H1 (cell line): ENCODE measurements around the gene POLR2C. TPM values are rescaled to one million over a fixed set of nuclear protein-coding genes. Genes with fewer than 3 reads are reported as not detected.

ENCODE experiments used
- CTCF ChIA-PET: fragments of 300-600 bp; sonication (Branson Sonifier 250); formaldehyde crosslinking; loops from one replicate; lab custom pipeline; 2021; ENCODE audit not compliant: partially characterized antibody; lab: Charles Lee
- POLR2A ChIA-PET: fragments of 300-600 bp; sonication (Branson Sonifier 250); formaldehyde crosslinking; loops from one replicate; lab custom pipeline; 2021; ENCODE audit warnings: inconsistent platforms; ENCODE audit not compliant: partially characterized antibody; lab: Charles Lee
- DNase-seq, 2 experiments: peaks; one replicate each; pipeline versions ENCODE4 v3.0.0 to v3.0.0-alpha.2; 2010 to 2022; ENCODE audit warnings: low spot score in 2 of 2, low read depth in 1 of 2, mixed read lengths in 1 of 2
- FAIRE-seq: peaks from 2 replicates; lab custom pipeline; 2011; peaks lifted over from hg19 to GRCh38; lab: Jason Lieb, UNC
- H2AFZ ChIP-seq: 2 replicates; pipeline ENCODE4 v1.8.1; 2012; ENCODE audit warnings: low read length, inconsistent platforms
- H2AK5ac ChIP-seq: 2 replicates; pipeline ENCODE4 v1.6.1; 2013; ENCODE audit warnings: low read depth, low read length
- H2BK120ac ChIP-seq: replicated peaks from 2 replicates; pipeline ENCODE3; 2013; ENCODE audit warnings: low read depth, low read length, inconsistent platforms
- H2BK12ac ChIP-seq: 2 replicates; pipeline ENCODE4 v1.6.1; 2013; ENCODE audit warnings: low read depth, low read length
- H2BK15ac ChIP-seq: 2 replicates; pipeline ENCODE4 v1.6.1; 2013; ENCODE audit warnings: low read length
- H2BK20ac ChIP-seq: 2 replicates; pipeline ENCODE4 v1.6.1; 2013; ENCODE audit warnings: low read length
- H2BK5ac ChIP-seq: 2 replicates; pipeline ENCODE4 v1.6.1; 2013; ENCODE audit warnings: low read depth, low read length
- H3K14ac ChIP-seq: 2 replicates; pipeline ENCODE4 v1.6.1; 2013; ENCODE audit warnings: inconsistent platforms; ENCODE audit not compliant: insufficient read length
- H3K18ac ChIP-seq: 2 replicates; pipeline ENCODE4 v1.6.1; 2013; ENCODE audit warnings: low read length; ENCODE audit errors: extremely low read depth
- H3K23ac ChIP-seq: 2 replicates; pipeline ENCODE4 v1.6.1; 2013; ENCODE audit warnings: inconsistent platforms; ENCODE audit not compliant: insufficient read length
- H3K23me2 ChIP-seq: 2 replicates; pipeline ENCODE4 v1.6.1; 2013; ENCODE audit warnings: low read depth, low read length
- H3K27ac ChIP-seq: 2 replicates; pipeline ENCODE4 v1.6.1; 2011; ENCODE audit warnings: low read depth, low read length, inconsistent platforms
- H3K27me3 ChIP-seq, 4 experiments: replicated peaks in 1 of 4; 1 replicate in 1 of 4; 2 replicates in 3 of 4; pipeline versions ENCODE4 v1.6.1 to v1.8.1; 2011 to 2013; ENCODE audit warnings: low read length in 3 of 4, mild to moderate bottlenecking in 3 of 4, inconsistent platforms in 2 of 4, mixed read lengths in 2 of 4, moderate library complexity in 1 of 4; ENCODE audit not compliant: control insufficient read depth in 3 of 4, insufficient read depth in 3 of 4; ENCODE audit errors: extremely low read depth in 1 of 4
- H3K36me3 ChIP-seq, 4 experiments: 2 replicates each; pipeline versions ENCODE4 v1.6.1 to v1.8.1; 2011 to 2013; ENCODE audit warnings: mild to moderate bottlenecking in 4 of 4, low read length in 3 of 4, moderate library complexity in 2 of 4, control low read depth in 1 of 4, inconsistent platforms in 1 of 4; ENCODE audit not compliant: insufficient read depth in 4 of 4, control insufficient read depth in 2 of 4
- H3K4ac ChIP-seq: replicated peaks from 2 replicates; pipeline ENCODE3; 2013; ENCODE audit warnings: low read length, low read depth, mixed read lengths, inconsistent platforms; ENCODE audit not compliant: insufficient read length
- H3K4me1 ChIP-seq, 4 experiments: replicated peaks in 1 of 4; 1 replicate in 1 of 4; 2 replicates in 3 of 4; pipeline versions ENCODE4 v1.6.1 to v1.8.1; 2011 to 2013; ENCODE audit warnings: low read length in 3 of 4, inconsistent platforms in 2 of 4, mixed read lengths in 1 of 4; ENCODE audit not compliant: insufficient read depth in 4 of 4, control insufficient read depth in 3 of 4
- H3K4me2 ChIP-seq, 2 experiments: 2 replicates each; pipeline versions ENCODE4 v1.6.1 to v1.8.1; 2011 to 2013; ENCODE audit warnings: low read depth in 2 of 2, low read length in 2 of 2, control low read depth in 1 of 2, inconsistent platforms in 1 of 2, mild to moderate bottlenecking in 1 of 2; ENCODE audit not compliant: insufficient read depth in 1 of 2
- H3K4me3 ChIP-seq, 4 experiments: fragments of 200-600, 300-600 bp in 1 of 4; sonication (generic), shearing (Covaris generic), sonication (Bioruptor Twin) in 1 of 4; 2 replicates each; pipeline versions ENCODE4 v1.5.1 to v1.8.1; 2011 to 2016; ENCODE audit warnings: low read length in 4 of 4, low read depth in 3 of 4, control low read depth in 2 of 4, inconsistent platforms in 2 of 4, mild to moderate bottlenecking in 2 of 4, mixed read lengths in 1 of 4, moderate library complexity in 1 of 4; ENCODE audit not compliant: insufficient read depth in 2 of 4; ENCODE audit errors: extremely low read depth in 1 of 4
- H3K56ac ChIP-seq: replicated peaks from 2 replicates; pipeline ENCODE3; 2013; ENCODE audit warnings: low read depth, mild to moderate bottlenecking, mixed read lengths, low read length, inconsistent platforms; ENCODE audit not compliant: insufficient read length
- H3K79me1 ChIP-seq: 2 replicates; pipeline ENCODE4 v1.6.1; 2013; ENCODE audit warnings: low read depth, low read length, control low read depth
- H3K79me2 ChIP-seq, 2 experiments: 2 replicates each; pipeline versions ENCODE4 v1.6.1 to v1.8.1; 2012 to 2013; ENCODE audit warnings: low read length in 2 of 2, mild to moderate bottlenecking in 2 of 2, inconsistent platforms in 1 of 2; ENCODE audit not compliant: insufficient read depth in 2 of 2, control insufficient read depth in 1 of 2
- H3K9ac ChIP-seq, 4 experiments: replicated peaks in 1 of 4; 1 replicate in 1 of 4; 2 replicates in 3 of 4; pipeline versions ENCODE4 v1.6.1 to v1.8.1; 2011 to 2013; ENCODE audit warnings: low read depth in 3 of 4, low read length in 3 of 4, control low read depth in 2 of 4, mild to moderate bottlenecking in 2 of 4, moderate library complexity in 2 of 4, inconsistent platforms in 1 of 4; ENCODE audit errors: extremely low read depth in 1 of 4
- H3K9me3 ChIP-seq, 2 experiments: 2 replicates each; pipeline versions ENCODE4 v1.6.1 to v1.8.1; 2012 to 2013; ENCODE audit warnings: mild to moderate bottlenecking in 2 of 2, moderate library complexity in 2 of 2, control low read depth in 1 of 2, inconsistent platforms in 1 of 2, low read depth in 1 of 2, low read length in 1 of 2, mixed read lengths in 1 of 2; ENCODE audit not compliant: insufficient read depth in 2 of 2
- H4K20me1 ChIP-seq, 2 experiments: replicated peaks in 1 of 2; 2 replicates each; pipeline versions ENCODE3 to v1.8.1; 2011 to 2013; ENCODE audit warnings: inconsistent platforms in 2 of 2, low read length in 2 of 2, mild to moderate bottlenecking in 1 of 2; ENCODE audit not compliant: insufficient read depth in 2 of 2, control insufficient read depth in 1 of 2
- H4K5ac ChIP-seq: 2 replicates; pipeline ENCODE4 v1.6.1; 2013; ENCODE audit warnings: low read length, low read depth, mixed read lengths, inconsistent platforms; ENCODE audit not compliant: insufficient read length
- H4K8ac ChIP-seq: 2 replicates; pipeline ENCODE4 v1.8.0; 2013; ENCODE audit warnings: mild to moderate bottlenecking, moderate library complexity, low read length, inconsistent platforms; ENCODE audit not compliant: insufficient read depth; ENCODE audit errors: extremely low read depth
- H4K91ac ChIP-seq: replicated peaks from 2 replicates; pipeline ENCODE3; 2013; ENCODE audit warnings: low read length, mixed read lengths, inconsistent platforms; ENCODE audit not compliant: insufficient read length
- EP300 ChIP-seq, 2 experiments: IDR thresholded peaks; 1 replicate in 1 of 2; 2 replicates in 1 of 2; pipeline ENCODE4 v1.6.1; 2011 to 2012; ENCODE audit warnings: low read depth in 2 of 2, low read length in 2 of 2, mild to moderate bottlenecking in 2 of 2, borderline replicate concordance in 1 of 2, inconsistent platforms in 1 of 2, moderate library complexity in 1 of 2
- HDAC2 ChIP-seq, 2 experiments: fragments of 300-600 bp in 1 of 2; sonication (generic) in 1 of 2; IDR thresholded peaks; 2 replicates each; pipeline ENCODE4 v1.6.1; 2011 to 2012; ENCODE audit warnings: low read depth in 2 of 2, low read length in 2 of 2, mild to moderate bottlenecking in 2 of 2, moderate library complexity in 2 of 2, borderline replicate concordance in 1 of 2, inconsistent platforms in 1 of 2
- KDM4A ChIP-seq: IDR thresholded peaks from one replicate; pipeline ENCODE4 v1.7.1; 2012; ENCODE audit warnings: low read depth, mild to moderate bottlenecking, moderate library complexity, low read length, inconsistent platforms; ENCODE audit not compliant: severe bottlenecking
- POU5F1 ChIP-seq: IDR thresholded peaks from 2 replicates; pipeline ENCODE4 v1.6.1; 2011; ENCODE audit warnings: low read depth, mild to moderate bottlenecking, low read length, moderate library complexity
- SAP30 ChIP-seq: fragments of 300-600 bp; sonication (generic); IDR thresholded peaks from 2 replicates; pipeline ENCODE4 v1.7.1; 2012; ENCODE audit warnings: low read length, moderate library complexity, mild to moderate bottlenecking, inconsistent platforms; ENCODE audit not compliant: insufficient read depth, insufficient replicate concordance
- WGBS, 2 experiments: shearing (Covaris generic) in 1 of 2; methylation state at CpG; one replicate each; pipeline versions ENCODE4 v1.1.6 to v1.1.7; 2013 to 2015; ENCODE audit warnings: low lambda C conversion rate in 2 of 2, mixed read lengths in 2 of 2, inconsistent platforms in 1 of 2, low coverage in 1 of 2, missing lambda C conversion rate in 1 of 2; ENCODE audit not compliant: insufficient replicate concordance in 2 of 2, insufficient coverage in 1 of 2, insufficient read length in 1 of 2; ENCODE audit errors: extremely low coverage in 1 of 2, missing lambda C conversion rate in 1 of 2; 5-methylcytosine and 5-hydroxymethylcytosine counted together
- polyA plus RNA-seq, 7 experiments: library from polyadenylated mRNA; depleted of rRNA in 3 of 7; stranded (reverse) in 5 of 7; unstranded in 2 of 7; fragments of >200 nt in 5 of 7; fragments of 200-250 nt in 2 of 7; gene quantifications; 1 replicate in 5 of 7; 2 replicates in 1 of 7; 4 replicates in 1 of 7; pipeline versions ENCODE4 v1.2.1 to v1.2.3, GENCODE V29; 2011 to 2013; ENCODE audit warnings: missing spikeins in 2 of 7, mixed read lengths in 2 of 7
- total RNA-seq: library from RNA; stranded (reverse); fragmentation: NEBNext Ultra II Directional; extraction: Animal tissue kit (Norgen Biotek cat#: 25700); gene quantifications from 2 replicates; pipeline ENCODE4 v1.2.1, GENCODE V29; 2021

Gene POLR2C
- total and polyA plus RNA-seq, 2 of the 8 experiments (the other 6 are each of a cell fraction or from before 2014, with no cell fraction given), result 72.5 to 132 TPM

DNA sequence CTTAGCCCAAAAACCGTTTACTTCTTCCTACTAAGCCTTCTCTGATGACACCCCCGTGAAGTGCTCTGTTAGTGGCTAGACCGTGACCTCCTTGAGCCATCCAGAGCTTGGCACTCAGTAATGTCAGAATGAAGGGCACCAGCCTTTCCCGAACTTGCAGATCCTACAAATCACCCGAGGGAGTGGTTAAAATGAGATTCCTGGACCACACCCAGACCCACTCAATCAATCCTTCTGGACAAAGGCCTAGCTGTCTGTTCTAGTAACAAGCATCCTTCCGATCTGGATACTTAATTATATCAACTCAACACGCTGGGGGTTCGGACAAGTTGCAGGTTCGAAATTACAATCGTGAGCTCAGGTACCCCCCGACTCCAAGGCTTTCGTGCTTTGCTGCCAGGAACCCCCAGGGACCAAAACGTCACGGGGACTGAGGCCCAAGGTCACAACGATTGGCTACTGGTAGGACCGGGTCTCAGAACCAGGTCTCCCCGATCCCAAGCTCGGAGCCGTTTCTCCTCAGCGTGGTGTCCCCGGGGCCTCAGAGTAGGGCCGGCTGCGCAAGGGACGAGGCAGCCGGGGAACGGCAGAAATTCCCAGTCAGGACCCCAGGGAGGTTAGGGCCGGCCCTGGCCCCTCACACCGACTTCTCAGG, 15.8 kb upstream of the POLR2C start:
- no peak overlapping the region for H2BK12ac ChIP-seq
- no peaks in the 10 kb centered on the region; the same call in 1 of the 2 replicates for H3K79me1 ChIP-seq
- H3K23ac ChIP-seq, result no peak overlapping the region
- peak overlapping the region; percentile 91 for H3K56ac ChIP-seq
- peak overlapping the region; percentile 73 for H3K27ac ChIP-seq
- no peaks in the 10 kb centered on the region for H3K9me3 ChIP-seq
- H2AK5ac ChIP-seq, result no peak overlapping the region
- H2AFZ ChIP-seq, result peak overlapping the region; percentile 37; the same call in 1 of the 2 replicates
- peak overlapping the region; percentile 7 for H4K91ac ChIP-seq
- H3K4me3 ChIP-seq, result peak overlapping the region; percentile 80 to 97 (median 96)
- H3K4me2 ChIP-seq, result peak overlapping the region; percentile 88 to 96
- WGBS, 2 experiments, result 10% methylated on average over 28 of the region's 28 CpGs; no CpG with 5 or more reads in 1 of the 2 experiments
- H3K27me3 ChIP-seq, result no peaks in the 10 kb centered on the region
- no peak overlapping the region for H3K14ac ChIP-seq
- peaks cover 6% of the 10 kb centered on the region for H3K23me2 ChIP-seq
- no peak for FAIRE-seq
- no peak overlapping the region for H2BK120ac ChIP-seq
- no peak overlapping the region for H3K4ac ChIP-seq
- no peak overlapping the region for H2BK15ac ChIP-seq
- H3K79me2 ChIP-seq, result peaks cover 7 to 36% of the 10 kb centered on the region in 2 experiments
- ChIA-PET CTCF (interaction anchor here (0.9 to 4.4 kb wide), 8 partner anchors 13 to 76 kb away, joined by 3 to 27 read pairs (median 4); no protein-coding TSS in a partner anchor), POLR2A (interaction anchor here (0.7 to 2.0 kb wide), 16 partner anchors 10 to 147 kb away, joined by 3 to 20 read pairs (median 4); partner anchors contain the start of genes CX3CL1 and POLR2C)
- peaks cover 0 to 5% (median 0%) of the 10 kb centered on the region in 4 experiments; a peak in 3 of 8 replicates for H3K36me3 ChIP-seq
- 0 out of 2 replicates have a peak overlapping the region, but pooled peaks have one; percentile 79 for H2BK5ac ChIP-seq
- peaks cover 0 to 3% (median 3%) of the 10 kb centered on the region in 4 experiments; a peak in 5 of 7 replicates for H3K4me1 ChIP-seq
- H4K5ac ChIP-seq, result peak overlapping the region; percentile 69
- peak overlapping the region; percentile 73 to 89 (median 80) for H3K9ac ChIP-seq
- H3K18ac ChIP-seq, result peak overlapping the region; percentile 41; the same call in 1 of the 2 replicates
- TF ChIP-seq HDAC2 (IDR thresholded peaks at IDR 0.05; ENCODE audit: borderline replicate concordance in 1 of 2, low read depth in 2 of 2, low read length in 2 of 2) (peak in 1 of 2 experiments; percentile 17; a peak in 1 of 4 replicates), SAP30 (peak; percentile 58), POU5F1 (no peak), EP300 (IDR thresholded peaks at IDR 0.05; ENCODE audit: borderline replicate concordance in 1 of 2, low read depth in 2 of 2, low read length in 2 of 2) (no peak), KDM4A (no peak)
- no peaks in the 10 kb centered on the region for H4K20me1 ChIP-seq
- H2BK20ac ChIP-seq, result no peak overlapping the region
- no peak for DNase-seq
- H4K8ac ChIP-seq, result peak overlapping the region; percentile 97
